Anterior cingulate cortex (tissue), 58 donors: Measurements from ENCODE around the gene PPP1R10.

ENCODE experiments used
- DNase-seq, 58 donors: peaks; one replicate each; lab custom pipeline; 2025; lab: John Stamatoyannopoulos, UW

Gene PPP1R10

DNA sequence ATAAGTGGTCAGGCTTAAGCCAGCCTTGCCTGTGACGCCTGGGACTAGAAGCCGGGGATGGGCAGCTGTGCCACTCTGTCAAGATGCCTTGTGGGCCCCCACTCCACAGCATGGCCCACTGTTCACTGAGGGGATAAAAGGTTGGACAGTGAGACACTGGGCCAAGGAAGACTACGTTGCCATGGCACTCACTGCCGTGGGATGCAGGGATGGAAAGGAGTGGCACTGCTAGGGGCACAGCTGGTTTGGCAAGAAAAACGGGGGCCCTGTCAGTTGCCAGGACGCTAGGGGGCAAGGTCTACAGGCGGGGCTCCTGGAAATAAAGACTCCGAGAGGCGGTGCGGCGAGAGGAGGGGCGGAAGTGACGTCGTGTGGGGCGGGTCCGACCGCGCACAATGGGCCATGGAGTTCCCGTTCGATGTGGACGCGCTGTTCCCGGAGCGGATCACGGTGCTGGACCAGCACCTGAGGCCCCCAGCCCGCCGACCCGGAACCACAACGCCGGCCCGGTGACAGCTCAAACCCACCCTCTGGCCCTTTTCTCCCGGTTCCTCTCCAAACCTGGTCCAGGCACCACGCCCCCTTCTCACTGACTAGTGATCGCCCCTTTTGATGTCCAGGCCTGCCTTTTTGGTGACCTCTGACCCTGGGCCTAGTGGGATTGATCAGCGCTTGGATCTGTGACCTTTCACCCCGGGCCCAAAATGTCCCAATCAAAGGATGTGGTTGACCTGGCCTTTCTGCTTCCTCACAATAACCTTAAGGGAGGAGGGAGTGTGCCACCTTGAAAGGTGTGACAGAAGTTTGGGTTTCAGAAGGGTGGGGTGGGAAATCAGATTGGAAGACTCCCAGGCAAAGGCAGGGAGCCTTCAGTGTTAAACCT is 9.7 kb upstream of the PPP1R10 start, which contains the start of gene ATAT1:
ATAT1 (plus strand) TSS at position 391 of the 883 bp plus-strand sequence.
- peak; percentile 7 to 94 (median 85) for DNase-seq

DNA sequence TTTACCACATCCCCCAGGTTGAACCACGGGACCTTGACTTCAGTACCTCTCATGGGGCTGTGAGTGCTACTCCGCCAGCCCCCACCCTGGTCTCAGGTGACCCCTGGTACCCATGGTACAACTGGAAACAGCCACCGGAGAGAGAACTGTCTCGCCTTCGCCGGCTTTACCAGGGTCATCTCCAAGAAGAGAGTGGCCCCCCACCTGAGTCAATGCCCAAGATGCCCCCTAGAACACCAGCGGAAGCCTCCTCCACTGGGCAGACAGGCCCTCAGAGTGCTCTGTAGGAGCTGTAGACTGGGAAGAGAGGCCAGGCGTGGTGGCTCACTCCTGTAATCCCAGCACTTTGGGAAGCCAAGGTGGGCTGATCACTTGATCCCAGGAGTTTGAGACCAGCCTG is 8.5 kb upstream of the PPP1R10 start:
- no peak for DNase-seq

DNA sequence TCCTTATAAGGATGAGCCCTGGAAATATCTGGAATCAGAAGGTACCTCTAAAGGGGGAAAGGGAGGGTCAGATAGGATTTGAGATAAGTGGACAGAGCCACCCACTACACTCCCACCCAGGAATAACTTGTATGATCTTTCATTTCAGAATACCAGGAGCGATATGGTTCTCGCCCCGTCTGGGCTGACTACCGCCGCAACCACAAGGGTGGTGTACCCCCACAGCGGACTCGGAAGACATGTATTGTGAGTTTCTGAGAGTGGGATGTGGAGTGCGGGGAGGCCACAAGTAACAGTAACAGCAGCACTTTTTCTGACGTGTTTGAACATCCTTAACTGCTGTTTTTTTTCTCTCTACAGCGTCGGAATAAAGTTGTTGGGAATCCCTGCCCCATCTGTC is 2.5 kb upstream of the PPP1R10 start:
- no peak for DNase-seq

DNA sequence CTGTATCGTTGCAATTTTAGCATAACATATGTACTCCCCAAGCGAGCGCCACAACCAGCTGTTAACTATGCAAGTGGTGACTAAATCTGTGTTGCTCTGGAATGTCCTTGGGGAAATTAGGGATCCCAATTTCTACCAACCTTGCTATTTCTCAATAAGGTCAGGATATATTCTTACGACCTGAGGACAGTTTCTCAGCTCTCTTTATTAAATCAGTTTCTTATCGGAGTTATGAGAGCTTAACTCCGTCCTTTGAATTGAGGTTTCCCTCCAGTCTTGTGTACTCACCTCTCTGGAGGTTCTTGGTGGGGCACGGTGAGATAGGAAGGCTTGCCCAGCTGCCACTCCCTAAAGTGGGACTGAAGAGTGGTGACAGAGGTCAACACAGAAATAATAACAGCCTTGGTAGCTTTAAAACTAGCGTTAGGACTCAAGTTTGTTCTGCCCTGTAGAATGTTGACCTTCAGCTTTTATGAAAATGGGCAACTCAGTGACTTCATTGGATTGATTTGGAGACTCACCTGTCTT is 1.3 kb upstream of the PPP1R10 start:
- DNase-seq, result no peak

DNA sequence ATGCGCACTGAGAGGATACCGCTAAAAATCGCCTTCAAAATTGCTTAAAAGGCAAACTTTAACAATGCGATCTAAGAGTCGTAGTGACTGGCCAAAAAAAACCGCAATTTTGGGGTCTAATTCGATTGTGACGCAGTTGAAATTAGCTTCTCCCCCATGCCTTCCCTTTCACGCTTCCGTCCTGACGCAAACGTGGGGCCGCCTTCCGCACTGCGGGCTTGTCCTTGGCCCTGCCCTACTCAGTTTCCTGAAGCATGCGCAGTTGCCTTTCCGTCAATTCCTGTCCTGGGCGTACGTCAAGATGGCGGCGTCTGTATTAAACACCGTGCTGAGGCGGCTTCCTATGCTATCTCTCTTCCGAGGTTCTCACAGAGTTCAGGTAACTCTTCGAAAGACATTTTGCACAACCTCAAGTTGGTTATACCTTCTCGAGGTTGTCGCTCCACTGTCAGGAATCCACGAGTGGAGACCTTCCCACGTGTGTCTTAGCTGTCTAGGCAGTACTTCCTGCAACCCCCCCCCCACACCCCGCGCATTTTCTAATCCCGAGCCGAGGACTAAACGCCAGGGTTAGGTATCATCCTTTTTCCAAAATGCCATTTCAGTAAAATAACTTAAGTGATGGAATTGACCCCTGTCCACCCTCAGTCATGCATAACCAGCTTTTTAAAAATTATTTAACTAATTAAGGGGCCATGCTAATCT is 674 bp upstream of the PPP1R10 start, which contains the start of gene MRPS18B:
MRPS18B (plus strand) TSS at position 276 of the 705 bp plus-strand sequence; CDS start at position 302, 26 bp downstream.
- DNase-seq, result peak; percentile 79 to 99 (median 97)

DNA sequence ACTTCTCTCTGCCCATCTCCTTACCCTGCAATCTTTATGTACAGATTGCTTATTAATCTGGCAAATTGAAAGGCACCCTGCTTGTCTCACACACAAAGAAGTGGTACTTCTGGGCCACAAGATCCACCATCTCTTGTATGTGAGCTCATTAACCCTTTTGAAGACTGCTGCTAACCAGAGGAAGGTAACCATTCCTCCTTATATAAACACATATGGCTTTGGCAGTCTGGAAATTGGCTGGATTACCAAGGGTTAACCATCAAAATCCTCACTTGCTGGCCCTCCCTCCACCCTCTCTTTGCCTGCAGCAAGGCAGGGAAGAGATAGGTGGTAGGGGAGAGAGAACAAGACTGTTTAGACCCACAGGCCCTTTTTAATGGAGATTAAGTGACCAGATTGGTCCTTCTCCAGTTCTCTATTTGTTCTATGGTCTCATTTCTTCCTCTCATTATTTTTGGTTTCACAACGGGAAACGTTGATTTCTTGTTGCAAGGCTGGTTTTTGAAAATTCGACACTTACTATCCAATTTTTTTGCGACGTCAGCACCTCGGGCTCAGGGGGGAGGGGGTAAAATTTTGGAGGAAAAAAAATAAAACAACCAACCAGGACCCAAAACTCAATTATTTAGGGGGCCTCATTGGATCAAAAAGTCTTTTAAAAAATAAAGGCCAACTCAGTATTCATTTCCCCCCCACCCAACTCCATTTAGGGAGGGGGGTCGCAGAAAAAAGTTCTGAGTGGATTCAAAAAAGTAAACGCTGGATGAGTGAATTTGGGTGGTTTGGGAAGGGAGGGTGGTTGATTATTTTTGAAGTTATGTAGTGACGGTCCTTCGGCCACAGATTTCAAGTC is 859 bp downstream of the PPP1R10 start:
- DNase-seq, result peak in 5 of 58 donors; percentile 3 to 35 (median 6)

DNA sequence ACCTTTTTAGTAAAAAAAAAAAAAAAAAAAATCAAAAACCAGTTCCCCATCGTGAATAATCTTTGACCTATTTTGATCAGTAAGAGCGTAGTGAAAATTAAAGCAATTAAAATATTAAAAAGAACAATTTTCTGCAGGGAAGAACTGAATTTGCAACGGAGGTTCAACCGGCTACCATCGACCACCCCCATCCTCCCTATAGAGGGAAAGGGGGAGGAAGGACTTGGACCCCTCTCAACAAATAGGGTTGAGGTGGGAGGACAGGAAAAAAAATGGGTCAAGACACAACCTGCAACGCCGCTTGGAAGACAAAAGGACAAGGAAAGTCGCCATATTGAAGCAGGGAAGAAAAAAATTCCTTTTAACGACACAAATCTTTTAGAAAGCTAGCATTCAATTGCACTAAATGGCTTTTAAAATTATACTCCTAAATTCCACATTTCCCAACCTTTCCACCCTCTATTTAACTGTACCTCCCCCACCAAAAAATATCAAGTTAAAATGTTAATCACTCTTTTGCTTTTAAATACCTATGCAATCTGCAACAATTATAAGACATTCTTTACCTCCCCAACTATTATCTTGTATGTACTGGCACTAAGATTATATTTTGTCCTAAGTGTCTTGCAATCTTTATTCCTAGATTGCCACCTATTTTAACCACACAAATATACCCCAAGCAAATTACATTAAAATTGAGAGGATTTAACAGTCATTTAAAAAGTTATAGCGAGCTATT is 1.7 kb downstream of the PPP1R10 start:
- DNase-seq, result peak in 28 of 58 donors; percentile 9 to 80 (median 35)

DNA sequence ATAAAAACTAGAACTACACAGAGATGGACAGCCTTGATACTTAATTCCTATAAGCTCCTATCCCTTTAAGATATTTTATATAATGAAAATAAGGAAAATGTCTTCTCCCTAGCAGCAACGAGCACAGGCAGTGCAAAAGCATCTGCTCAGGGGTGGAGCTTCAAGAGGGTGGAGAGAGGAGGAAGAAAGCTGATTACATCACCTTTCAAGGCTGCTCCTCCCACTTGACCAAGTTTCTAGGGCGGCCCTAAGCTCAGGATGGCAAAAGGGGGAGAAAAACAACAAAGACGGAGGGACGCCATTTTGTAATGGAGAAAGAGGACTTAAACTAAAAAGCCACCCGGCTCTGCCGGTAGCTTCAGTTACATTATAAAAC is 2.2 kb downstream of the PPP1R10 start:
- DNase-seq, result peak in 56 of 58 donors; percentile 9 to 96 (median 80)

DNA sequence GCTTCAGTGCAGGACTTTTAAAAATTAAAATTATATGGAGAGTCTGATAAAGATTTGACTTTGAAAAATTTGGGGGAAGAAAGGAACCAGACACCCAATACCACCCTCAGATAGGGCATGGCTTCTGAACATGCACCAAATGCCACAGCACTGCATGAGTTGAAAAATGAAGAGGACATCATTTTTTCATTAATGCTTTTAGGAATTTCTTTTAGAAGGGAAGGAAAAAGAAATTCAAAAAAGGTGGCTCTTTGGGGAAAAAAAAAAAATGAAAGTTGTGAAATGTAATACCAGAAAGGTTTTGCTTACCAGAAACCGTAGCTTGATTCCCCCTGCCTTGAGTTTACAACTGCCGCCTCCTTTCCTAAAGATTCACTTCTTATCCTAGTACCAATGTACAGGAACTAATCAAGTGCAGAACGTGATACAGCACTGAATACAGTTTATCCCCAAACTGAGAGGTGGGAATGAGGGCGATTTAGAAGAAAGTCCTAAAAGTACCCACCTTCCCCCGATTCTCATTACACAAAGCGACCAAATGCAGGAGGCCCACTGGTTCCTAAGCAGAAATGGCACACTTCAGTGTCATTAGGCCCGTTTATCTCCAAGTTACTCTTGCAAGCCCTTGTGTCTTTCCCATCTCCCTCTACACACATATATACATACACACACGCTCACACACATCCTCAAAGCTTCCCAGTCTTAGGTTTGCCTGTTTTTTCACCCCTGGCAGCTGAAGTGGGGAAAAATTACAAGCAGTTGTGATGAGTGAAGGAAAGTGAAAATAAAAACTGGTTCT is 2.8 kb downstream of the PPP1R10 start:
- DNase-seq, result peak in 7 of 58 donors; percentile 5 to 43 (median 29)

DNA sequence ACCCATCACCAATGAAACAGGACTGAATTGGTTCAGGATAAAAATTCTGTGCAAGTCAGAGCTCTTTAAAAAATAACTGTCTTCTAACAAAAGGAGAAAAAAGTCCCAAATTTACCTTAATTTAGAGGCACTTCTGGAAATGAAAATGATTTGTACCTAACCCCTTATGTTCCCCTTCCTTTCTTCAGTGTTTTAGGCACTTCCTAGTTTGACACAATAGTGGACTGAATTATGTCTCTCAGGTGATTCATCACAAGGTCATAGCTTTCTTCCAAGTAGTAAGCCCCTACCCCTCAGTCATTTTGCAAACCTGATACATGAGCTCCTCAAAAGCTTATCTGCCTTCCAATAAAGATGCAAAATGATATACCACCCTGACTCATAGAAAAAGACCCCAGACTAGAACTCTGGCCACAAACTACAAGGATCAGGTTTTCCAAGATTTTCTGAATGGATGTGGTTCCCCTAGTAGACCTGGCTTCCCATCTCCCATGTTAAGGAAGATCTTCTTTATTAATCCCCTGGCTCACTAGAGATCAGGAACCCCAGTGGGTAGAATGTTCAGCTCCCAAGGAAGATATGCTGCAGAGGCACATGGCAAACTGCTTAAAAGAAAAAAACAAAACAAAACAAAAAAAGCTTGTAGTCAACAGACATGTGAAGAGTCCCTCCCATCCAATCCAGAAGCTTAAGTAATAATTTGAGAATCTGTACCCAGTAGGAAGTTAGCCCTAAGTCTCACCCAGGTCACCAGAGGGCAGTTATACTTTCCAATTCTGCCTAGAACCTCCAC is 3.6 kb downstream of the PPP1R10 start:
- DNase-seq, result no peak

DNA sequence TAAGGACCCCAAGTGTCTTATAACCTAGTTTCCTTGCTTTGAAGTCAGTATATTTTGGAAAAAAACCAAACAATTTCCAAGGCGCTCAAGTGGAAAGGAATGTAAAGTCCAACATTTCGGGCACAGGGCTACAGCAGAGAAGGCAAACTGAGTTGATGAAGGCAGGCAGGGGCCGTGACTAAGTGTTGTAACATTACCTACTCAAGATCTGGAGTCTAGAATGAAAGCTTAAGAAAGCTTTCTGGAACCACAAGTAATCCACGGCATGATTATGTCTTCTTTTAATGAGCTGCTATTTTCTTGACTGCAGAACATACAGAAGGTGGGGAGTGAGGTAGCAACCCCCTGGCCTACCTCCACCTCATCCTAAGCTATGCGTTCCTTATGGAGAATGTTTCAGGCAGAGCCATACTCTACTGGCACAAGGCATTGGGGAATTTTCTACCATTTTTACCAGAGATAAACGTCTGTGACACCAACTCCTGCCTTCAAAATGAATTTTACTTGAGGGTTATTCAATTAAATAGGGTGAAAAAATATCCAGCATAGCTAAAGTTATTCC is 4.3 kb downstream of the PPP1R10 start:
- DNase-seq, result no peak

DNA sequence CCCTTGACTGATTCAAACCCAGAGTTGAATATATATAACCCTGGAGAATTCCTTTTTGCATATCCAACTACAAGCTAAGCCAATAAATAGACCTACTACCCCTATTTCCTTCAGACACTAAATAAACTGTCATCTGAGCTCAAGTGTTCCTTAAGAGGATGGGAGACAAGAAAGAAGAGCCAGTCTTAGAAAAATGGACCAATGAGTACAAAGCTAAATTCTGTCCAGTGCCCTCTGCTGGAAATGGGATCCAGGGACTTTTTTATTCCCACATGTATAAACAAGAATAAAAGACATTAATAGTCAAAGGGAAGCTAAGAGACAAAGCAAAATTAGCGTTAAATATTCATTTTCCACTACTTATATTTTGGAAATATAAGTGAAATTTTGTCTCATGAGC is 4.8 kb downstream of the PPP1R10 start:
- DNase-seq, result no peak

DNA sequence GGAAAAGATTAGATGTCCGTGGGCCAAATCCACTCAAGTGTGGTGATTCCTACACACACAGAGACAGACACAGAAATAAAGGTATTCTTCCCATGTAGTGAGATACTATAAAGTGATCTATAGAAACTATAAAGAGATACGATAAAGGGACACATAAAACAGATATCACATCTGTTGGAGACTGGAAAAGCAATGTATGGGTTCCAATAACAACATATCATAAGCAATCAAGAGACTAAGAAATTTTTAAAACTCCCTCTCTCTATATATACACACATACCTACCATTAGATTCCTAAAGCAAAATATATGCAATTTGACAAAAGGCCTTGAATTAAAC is 5.2 kb downstream of the PPP1R10 start:
- no peak for DNase-seq

DNA sequence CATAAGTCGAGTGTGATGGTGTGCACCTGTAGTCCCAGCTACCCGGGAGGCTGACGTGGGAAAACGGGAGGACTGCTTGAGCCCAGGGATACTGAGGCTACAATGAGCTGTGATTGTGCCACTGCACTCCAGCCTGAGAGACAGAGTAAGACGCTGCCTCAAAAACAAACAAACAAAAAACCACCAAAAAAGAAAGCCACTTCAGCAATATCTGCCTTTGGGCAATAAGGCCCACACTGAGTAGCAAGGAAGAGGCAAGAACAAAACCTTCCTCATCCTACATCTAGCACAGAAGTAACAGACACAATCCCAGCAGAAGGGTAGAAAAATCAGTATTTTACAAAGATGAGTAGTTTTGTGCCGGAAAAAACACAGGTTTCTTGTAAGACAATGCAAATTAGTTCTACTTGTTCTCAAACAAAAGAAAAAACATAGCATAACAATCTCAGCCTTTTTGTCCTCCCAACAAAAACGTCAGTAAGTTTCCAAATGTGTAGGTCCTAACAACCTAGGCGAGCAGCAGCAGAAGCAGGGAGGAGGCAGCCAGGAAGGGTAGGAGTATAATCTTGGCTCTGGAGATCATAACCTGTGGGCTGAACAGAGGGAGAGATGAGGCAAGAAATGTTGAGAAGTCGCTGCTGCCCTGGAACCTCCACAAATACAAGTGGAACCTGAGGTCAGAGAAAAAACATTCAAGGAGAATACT is 5.7 kb downstream of the PPP1R10 start:
- DNase-seq, result no peak

DNA sequence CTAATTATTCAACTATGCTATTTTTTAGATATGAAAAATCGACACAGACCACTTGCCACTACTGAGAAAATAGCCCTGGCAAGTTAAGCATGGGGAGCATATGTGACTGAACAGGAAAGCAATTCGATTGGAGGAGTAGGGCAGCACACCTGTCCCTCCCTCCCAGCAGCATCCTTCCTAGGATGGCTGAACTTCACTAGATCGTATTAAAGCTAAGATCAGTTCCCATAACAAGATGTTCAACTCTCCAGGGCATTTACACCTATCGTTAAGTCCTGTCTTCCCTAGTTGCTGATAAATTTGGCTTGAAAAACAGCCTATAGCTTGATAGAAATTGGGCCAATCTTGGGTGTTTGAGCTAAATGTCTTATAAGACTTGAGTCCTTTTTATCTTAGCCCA is 7.0 kb downstream of the PPP1R10 start:
- no peak for DNase-seq

DNA sequence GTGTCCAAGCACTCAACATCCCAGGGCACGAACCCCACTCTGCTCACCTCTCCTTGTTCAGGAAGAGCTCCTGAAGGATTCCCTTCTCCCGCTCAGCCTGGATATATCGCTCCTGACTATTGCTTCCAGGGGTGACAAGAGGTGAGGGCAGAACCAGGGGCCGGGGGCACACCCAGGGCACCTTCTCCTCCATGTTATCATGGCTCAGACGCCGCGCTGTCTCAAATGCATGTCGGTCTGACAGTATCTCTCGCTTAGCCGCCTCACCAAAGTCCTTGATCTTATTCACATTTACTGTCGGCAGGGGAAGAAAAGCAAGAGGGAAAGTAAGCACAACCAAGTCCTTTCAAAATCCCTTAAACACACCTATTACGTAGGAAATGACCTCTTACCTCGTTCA is 13.1 kb downstream of the PPP1R10 start:
- no peak for DNase-seq
